Astrocyte of the cerebellum (primary cell): ENCODE measurements around the gene PSMD8.
A peak's percentile ranks its signal among the peaks of the same experiment; 100 is the strongest.

Experiments
- DNase-seq: peaks from one replicate; pipeline ENCODE4 v3.0.0-alpha.2; 2011; ENCODE audit warnings: low read depth
- H3K4me3 ChIP-seq: 2 replicates; pipeline ENCODE4 v1.5.1; 2011; ENCODE audit warnings: mild to moderate bottlenecking, low read depth, low read length, moderate library complexity
- CTCF ChIP-seq: IDR thresholded peaks from 2 replicates; pipeline ENCODE4 v1.5.1; 2012; ENCODE audit warnings: low read length, low read depth, moderate library complexity, mild to moderate bottlenecking; ENCODE audit errors: missing control alignments
- in situ Hi-C: cut with HindIII; loops from 2 replicates; pipeline ENCODE4 v1.10.0; 2017; ENCODE audit warnings: low sequenced_read_pairs

Gene PSMD8

GRCh38 chr19:38417146-38417543, 42.8 kb downstream of the PSMD8 start:
- TF ChIP-seq CTCF: no peak
- no peak for DNase-seq
- H3K4me3 ChIP-seq: no peak overlapping the region
- in situ Hi-C loops: no loop called here

- peak overlapping the region; percentile 15 for H3K4me3 ChIP-seq
- no peak for DNase-seq
- TF ChIP-seq CTCF: no peak
- in situ Hi-C loops: no loop called here
Observed at GRCh38 chr19:38417544-38418506, 43.5 kb downstream of the PSMD8 start.

GRCh38 chr19:38420935-38421334, 46.6 kb downstream of the PSMD8 start:
- DNase-seq: no peak

GRCh38 chr19:38421856-38422255, 47.5 kb downstream of the PSMD8 start:
- no peak for TF ChIP-seq CTCF
- no peak overlapping the region for H3K4me3 ChIP-seq
- in situ Hi-C loops: no loop called here
- no peak for DNase-seq

More at GRCh38 chr19:38420935-38421334, 46.6 kb downstream of the PSMD8 start:
- no peak overlapping the region for H3K4me3 ChIP-seq
- TF ChIP-seq CTCF: no peak
- in situ Hi-C loops: no loop called here

GRCh38 chr19:38422438-38422837, 48.1 kb downstream of the PSMD8 start:
- no peak for DNase-seq
- TF ChIP-seq CTCF: no peak
- H3K4me3 ChIP-seq: no peak overlapping the region
- in situ Hi-C loops: no loop called here

- no peak overlapping the region for H3K4me3 ChIP-seq
- DNase-seq: no peak
- no peak for TF ChIP-seq CTCF
- in situ Hi-C loops: no loop called here
Observed at GRCh38 chr19:38424272-38424671, 49.9 kb downstream of the PSMD8 start.
